HG03097 (cell line): ENCODE measurements around the gene SPTLC1.
A peak's percentile ranks its signal among the peaks of the same experiment; 100 is the strongest.
"Not testable (repeated sequence)": the region's sequence is repeated elsewhere in the genome, so short reads cannot be mapped to it uniquely, and the experiment has no call there.

ENCODE experiments used
- ATAC-seq: cut with Tn5 transposase; IDR thresholded peaks from one replicate; pipeline ENCODE4 v1.9.1; 2021; ENCODE audit not compliant: unreplicated experiment, low FRiP score

Gene SPTLC1

GRCh38 chr9:92115071-92115858 lies at the start of gene SPTLC1:
SPTLC1 (minus strand) TSS chr9:92115413; CDS start chr9:92115370, 43 bp downstream.
- peak; percentile 96 for ATAC-seq

DNA sequence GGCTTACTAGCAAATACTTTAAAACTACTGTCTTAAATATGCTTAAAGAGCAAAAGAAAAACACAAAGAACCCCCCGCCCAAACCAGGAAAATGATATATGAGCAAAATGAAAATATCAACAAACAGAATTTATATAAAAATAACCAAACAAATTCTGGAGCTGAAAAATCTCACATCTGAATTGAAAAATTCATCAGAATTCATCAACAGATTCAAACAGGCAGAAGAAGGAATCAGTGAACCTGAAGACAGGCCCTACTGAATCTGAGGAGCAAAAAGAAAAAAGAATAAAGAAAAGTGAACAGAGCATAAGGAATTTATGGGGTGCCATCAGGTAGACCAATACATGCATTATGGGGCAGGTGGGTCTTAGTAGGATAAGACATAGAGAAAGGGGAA lies 49.8 kb upstream of the SPTLC1 start:
- ATAC-seq = no peak

- no peak for ATAC-seq
Measured at GRCh38 chr9:92164490-92164889, 49.3 kb upstream of the SPTLC1 start.

DNA sequence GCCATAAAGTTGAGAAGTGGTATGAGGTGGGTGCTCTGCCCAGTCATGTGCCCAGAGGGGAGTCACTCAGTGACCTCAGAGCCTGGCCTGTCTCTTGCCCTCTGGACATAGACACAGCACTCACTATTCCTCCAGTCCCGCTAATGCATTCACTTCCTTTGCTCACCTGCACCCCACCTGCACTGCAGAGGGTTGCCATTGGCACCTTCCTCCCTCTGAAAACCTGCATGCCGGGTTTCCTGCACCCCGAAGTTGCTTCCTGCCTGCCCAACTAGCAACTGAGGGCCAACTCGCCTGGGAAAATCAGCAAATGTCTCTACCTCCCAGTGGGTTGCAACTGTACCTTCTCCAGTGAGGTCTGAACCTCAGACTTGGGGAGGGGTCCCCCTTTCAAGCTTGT lies 48.1 kb upstream of the SPTLC1 start:
- ATAC-seq = no peak

GRCh38 chr9:92160786-92161185 lies 45.6 kb upstream of the SPTLC1 start:
- no peak for ATAC-seq

DNA sequence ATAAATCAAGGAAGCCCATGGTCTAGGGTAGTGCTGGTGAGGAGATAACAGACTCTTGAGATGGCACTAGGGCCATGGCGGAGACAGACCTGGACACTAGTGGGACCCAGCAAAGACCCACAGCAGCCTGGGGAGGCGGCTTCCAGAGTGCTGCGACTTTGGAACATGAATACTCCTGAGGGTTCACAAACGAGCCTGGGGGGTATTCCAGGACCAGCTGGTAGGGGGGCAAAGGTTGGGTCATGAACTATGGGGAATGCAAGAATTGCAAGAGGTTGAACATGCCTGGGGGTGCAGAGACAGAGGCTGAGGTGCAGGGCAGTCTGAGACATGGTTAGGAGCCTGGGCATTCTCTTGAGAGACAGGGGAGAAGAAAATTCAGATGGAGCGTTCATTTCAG lies 43.8 kb upstream of the SPTLC1 start:
- ATAC-seq = no peak

- no peak for ATAC-seq
Measured at GRCh38 chr9:92158097-92158601, 42.9 kb upstream of the SPTLC1 start.

GRCh38 chr9:92155736-92156135 lies 40.5 kb upstream of the SPTLC1 start:
- not testable (repeated sequence) for ATAC-seq

DNA sequence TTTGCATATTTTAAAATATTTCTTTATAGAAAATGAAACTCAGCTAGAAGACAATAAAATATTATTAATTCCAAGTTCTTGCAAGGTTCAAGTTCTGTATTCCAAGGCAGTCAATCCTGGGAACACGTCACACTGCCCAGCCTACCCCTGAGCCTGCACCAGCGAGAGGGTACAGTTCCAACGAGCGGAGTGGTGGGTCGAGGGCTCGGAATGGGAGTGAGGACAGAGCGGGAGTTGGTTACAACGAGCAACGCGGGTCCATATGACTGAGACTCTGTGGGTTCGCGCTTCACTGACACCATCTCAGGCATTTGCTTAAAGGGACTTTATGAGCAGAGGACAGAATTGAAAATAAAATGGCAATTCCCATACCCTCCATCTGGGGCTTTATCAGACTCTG lies 40.0 kb upstream of the SPTLC1 start:
- ATAC-seq = no peak

DNA sequence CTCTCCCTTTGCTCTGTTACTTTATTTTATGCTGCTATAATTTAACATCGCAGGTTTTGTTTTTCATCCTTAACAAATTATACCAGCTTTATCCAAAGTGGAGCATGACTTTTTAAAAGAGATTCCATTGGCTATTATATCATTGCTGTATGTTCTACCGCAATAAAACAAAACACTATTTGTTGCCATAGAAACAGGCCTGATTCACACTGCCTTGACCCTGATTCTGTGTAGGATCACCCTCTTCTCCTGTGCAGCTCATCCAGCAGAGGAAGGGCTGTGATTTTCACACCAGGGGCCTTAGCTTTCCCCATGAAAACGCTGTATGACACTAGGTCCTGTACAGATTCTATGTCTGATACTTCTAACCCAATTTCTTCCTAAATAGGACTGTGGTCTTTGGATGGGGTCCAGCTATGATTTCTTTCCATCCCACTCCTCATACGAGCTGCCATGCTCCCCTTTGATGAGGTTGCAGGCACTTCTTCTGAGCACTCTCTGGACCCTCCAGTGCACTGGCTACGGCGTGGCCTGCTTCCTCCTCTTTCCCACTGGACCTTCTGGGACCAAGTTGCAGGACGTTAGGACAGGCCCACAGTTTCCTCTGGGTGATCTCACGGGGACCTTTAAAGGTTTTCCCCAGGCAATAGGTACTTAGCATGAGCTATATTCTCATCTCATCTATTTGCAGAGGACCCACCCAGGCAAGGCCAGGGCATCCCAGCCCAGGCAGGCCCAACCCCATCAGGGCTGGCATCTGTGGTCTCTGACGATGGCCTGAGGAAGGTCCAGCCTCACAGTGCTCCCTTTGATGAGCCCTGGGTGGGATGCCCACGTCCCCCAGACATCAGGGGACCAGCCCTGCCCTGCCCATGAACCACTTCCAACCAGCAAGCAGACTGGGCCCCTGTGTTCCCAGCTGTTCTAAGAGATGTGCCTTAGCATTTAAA lies 38.5 kb upstream of the SPTLC1 start:
- ATAC-seq = not testable (repeated sequence)

DNA sequence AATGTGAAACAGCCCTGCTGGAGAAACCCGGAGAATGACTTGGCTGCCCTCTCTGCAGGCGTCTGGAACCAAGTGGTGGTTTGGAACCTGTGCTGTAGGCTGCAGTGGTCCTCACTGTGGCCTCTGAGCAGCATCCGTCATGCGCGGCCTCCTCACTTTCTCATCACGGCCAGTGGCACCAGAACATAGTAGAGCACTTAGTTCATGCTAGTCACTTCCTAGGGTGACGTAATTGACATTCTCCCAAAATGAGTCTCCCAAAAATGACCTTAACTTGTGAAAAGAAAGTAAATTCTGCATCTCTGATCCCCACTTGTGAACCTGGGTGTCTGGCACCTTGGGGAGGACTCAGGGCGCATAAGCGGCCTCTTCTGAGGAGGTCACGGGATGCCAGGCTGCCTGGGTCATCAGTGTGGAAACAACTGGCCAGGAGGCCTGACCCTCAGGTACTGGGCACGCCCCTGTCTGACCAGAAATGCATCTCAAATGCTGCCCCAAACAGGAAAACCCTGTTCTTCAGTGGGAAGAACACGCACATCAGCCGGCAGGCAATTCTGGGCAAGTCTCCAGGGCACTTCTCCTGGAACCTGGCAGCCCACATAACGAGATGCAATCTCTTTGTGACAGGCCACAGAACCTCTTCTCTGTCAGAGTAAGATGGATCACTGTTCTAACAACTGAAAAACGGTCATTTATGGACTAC lies 36.6 kb upstream of the SPTLC1 start:
- no peak for ATAC-seq

DNA sequence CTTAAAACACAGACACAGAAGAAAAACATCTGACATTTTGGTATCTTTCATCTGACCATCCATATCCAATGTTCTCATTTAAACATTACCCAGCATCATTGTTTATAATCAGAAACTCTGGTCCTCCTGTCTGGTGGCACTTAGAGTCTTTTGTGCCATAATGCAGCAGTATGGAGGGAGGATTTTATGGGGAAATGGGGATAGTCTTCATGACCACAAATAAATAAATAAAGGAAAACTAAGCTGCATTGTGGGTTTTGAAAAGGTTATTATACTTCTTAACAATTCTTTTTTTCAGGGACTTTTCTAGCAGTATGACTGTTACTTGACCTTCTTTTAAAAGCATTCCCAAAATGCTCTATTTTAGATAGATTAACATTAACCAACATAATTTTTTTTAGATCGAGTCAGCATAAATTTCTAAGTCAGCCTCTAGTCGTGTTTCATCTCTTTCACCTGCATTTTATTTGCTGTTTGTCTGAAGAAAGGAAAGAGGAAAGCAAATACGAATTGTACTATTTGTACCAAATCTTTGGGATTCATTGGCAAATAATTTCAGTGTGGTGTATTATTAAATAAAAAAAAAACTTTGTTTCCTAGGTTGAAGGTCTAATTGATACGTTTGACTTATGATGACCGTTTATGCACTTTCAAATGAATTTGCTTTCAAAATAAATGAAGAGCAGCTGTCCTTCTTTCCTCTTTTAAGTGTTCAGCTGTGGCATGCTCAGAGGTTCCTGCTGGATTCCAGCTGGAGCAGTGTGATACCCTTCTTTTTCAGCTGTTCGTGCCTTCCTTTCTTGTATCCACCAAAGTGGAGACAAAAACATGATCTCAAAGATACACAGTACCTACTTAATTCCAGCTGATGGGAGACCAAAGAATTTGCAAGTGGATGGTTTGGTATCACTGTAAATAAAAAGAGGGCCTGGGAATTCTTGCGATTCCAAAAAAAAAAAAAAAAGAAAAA lies 35.6 kb upstream of the SPTLC1 start:
- not testable (repeated sequence) for ATAC-seq

GRCh38 chr9:92147852-92148180 lies 32.6 kb upstream of the SPTLC1 start:
- ATAC-seq = no peak

DNA sequence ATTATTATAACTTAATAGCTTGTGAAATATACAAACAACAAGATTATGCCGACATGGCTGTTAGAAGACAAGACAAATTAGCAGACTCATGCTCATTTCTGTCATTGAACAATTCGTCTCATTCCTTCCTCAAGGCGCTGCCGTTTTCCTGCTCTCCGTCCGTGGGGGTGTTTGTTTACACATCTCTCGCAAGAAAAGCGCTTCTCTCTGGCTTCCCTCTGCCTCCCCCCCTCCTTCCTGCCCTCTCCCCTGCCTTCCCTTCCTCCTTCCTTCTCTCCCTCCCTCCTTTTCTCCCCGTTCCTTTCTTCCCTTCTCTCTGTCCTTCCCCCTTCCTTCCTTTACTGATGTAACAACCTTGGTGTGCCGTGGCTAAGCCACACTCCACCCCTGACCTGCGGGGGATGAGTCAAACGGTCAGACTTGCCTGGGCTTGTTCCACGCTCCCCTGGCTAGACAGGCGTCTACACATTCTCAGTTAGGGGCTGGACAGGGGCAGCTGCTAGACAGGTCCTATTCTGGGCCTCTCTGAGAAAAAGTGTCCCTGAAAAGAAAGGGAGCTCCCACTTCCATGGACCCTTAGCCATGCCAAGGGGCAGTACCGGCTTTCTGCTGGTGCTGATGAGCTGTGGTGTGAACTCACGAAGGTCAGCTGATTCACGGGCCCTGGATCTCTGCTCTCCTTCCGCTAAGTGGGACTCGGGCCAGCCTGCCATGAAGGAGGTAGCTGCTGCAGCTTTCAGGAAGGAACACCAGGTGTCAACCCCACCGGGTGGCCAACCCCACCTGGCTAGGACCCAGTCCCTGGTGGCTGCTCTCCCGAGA lies 32.0 kb upstream of the SPTLC1 start:
- no peak for ATAC-seq

GRCh38 chr9:92146610-92147009 lies 31.4 kb upstream of the SPTLC1 start:
- no peak for ATAC-seq

- ATAC-seq = not testable (repeated sequence)
Measured at GRCh38 chr9:92145784-92146183, 30.6 kb upstream of the SPTLC1 start.

- no peak for ATAC-seq
Measured at GRCh38 chr9:92142329-92142728, 27.1 kb upstream of the SPTLC1 start.

GRCh38 chr9:92141144-92142129 lies 26.2 kb upstream of the SPTLC1 start:
- ATAC-seq = no peak
